Neural progenitor cell (in vitro differentiated cells): ENCODE data around the gene LRRC28.

ENCODE experiments used
- CTCF ChIP-seq: fragments of 200-600 bp; sonication (generic); IDR thresholded peaks from 2 replicates; pipeline ENCODE4 v1.5.1; 2017; ENCODE audit warnings: antibody characterized with exemption, mild to moderate bottlenecking
- EZH2 ChIP-seq: fragments of 200-600 bp; sonication (generic); IDR thresholded peaks from 2 replicates; pipeline ENCODE4 v1.6.1; 2017; ENCODE audit warnings: antibody characterized with exemption, mild to moderate bottlenecking, moderate library complexity

- TF ChIP-seq CTCF (no peak), EZH2 (no peak)
Observed at GRCh38 chr15:99232740-99233139, 18.5 kb upstream of the LRRC28 start.
